Fibroblast of pulmonary artery (primary cell): ENCODE results near the gene MAGEL2.
A peak's percentile ranks its signal among the peaks of the same experiment; 100 is the strongest.

ENCODE experiments used
- DNase-seq: peaks from one replicate; pipeline ENCODE4 v3.0.0-alpha.2; 2010; ENCODE audit warnings: low read depth
- H3K4me3 ChIP-seq: replicated peaks from 2 replicates; pipeline ENCODE4 v1.5.1; 2011; ENCODE audit warnings: low read depth, mild to moderate bottlenecking, control low read depth, low read length, moderate library complexity
- TF ChIP-seq, protein P1 (sequence below): IDR thresholded peaks from 2 replicates; pipeline ENCODE4 v1.5.1; 2011; ENCODE audit warnings: mild to moderate bottlenecking, control low read depth, low read length, inconsistent platforms; ENCODE audit errors: missing control alignments

MAGEL2 gene

DNA sequence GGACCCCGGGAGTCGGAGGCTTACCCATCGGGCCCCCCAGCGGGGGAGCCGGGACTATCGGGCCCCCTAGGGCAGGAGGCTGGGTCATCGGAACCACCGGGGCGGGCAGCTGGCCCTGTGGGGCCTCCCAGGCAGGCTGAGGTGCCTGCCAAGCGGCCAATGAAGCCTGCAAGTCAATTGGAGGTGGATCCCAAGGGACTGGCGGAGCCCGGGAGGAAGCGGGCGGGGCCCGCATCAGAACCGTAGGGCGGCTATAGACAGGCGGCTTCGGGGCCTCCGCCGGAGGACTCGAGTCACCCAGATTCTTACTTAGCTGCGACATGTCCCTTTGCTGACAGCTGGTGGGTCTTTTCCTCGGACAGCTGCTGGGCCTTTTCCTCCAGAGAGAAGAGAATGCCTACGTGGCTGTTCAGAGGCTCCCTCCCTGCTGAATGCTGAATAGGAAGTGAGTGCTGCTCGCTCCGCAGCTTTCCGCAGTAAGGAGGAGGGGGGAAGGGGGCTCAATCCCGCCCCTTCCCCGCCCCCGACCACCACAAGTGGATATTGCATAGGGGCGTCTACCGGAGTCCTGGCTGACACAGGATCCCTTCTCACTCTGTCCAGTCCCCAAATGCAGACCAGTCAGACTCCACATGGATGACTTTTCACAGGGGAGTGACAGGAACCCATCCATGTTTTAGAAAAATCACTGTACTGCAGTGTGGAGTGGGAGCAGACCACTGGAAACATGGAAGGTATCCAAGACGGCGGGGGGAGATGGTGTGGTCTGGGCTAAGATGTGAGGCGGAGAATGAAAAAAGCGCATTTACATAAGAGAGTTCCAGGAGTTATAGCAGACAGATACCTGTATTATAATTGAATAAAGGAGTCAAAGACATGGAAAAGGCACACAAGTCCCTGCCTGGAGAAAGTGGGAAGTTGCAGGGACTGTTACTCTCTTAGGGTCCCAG is at the start of gene MAGEL2:
Gene MAGEL2 (minus strand): TSS at position 447 of the 950 bp plus-strand sequence. CDS start 125 bp downstream, at position 322.
- peak within 1 kb of the TSS; percentile 41 for H3K4me3 ChIP-seq
- TF ChIP-seq, protein P1, sequence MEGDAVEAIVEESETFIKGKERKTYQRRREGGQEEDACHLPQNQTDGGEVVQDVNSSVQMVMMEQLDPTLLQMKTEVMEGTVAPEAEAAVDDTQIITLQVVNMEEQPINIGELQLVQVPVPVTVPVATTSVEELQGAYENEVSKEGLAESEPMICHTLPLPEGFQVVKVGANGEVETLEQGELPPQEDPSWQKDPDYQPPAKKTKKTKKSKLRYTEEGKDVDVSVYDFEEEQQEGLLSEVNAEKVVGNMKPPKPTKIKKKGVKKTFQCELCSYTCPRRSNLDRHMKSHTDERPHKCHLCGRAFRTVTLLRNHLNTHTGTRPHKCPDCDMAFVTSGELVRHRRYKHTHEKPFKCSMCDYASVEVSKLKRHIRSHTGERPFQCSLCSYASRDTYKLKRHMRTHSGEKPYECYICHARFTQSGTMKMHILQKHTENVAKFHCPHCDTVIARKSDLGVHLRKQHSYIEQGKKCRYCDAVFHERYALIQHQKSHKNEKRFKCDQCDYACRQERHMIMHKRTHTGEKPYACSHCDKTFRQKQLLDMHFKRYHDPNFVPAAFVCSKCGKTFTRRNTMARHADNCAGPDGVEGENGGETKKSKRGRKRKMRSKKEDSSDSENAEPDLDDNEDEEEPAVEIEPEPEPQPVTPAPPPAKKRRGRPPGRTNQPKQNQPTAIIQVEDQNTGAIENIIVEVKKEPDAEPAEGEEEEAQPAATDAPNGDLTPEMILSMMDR: no peak
- peak; percentile 6 for DNase-seq

DNA sequence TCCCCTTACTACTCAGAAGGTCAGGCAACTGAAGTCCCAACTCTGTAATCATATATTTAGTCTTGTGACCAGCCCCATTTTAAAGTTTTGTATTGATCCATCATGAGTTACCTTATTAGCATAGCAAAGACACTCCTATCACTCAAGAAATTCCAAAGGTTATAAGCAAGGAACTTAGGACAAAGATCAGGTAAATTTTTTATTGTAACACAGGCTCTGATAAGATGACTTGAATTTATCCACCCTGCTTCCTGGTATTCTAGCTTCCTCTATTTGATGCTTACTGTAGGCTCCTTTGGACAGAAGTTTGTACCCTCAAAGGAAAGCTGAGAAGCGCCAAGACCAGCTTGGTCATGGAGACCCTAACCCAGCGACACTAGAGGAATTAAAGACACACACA is 47.6 kb upstream of the MAGEL2 start:
- TF ChIP-seq, protein P1: no peak
- DNase-seq: no peak
- H3K4me3 ChIP-seq: no peak overlapping the region

DNA sequence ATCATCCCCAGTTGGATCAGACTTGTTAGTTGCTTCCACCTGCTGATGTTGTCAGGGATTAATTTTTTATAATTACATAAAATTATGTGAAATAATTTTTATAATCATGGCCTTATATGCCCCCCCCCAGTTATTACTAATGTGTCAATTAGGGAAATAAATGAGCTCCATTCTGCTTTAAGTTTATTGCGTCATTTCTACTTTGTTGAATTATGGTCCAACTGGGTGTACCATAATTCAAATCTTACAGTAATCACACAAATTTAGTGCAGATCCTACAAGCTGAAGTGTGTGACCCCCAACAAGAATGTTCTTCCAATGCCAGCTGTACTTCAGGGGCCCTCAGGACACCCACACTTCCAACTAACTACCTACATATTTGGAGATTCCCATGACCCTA is 46.9 kb upstream of the MAGEL2 start:
- H3K4me3 ChIP-seq: no peak overlapping the region
- TF ChIP-seq, protein P1: no peak
- DNase-seq: no peak

DNA sequence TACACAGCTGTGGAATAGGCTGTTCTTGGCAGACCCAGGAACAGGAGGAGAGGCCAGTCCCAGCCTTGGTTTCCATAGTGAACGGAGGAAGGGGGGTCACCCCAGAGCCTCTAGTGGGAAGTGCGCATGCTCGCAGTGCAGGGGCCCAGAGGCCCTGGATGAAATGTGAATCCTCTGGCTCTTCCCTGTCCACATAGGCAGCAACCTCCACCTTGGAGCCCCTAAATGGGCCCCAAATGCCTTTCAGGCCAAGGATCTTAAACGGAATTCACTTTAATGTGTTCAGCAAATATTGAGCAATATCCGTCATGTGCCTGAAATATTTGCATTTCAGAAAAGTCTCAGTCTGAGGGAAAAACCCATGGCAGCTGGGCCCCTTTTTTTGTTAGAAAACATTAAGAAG is 42.8 kb upstream of the MAGEL2 start:
- DNase-seq: peak; percentile 93
- TF ChIP-seq, protein P1: no peak
- H3K4me3 ChIP-seq: no peak overlapping the region

- TF ChIP-seq, protein P1: no peak
- no peak overlapping the region for H3K4me3 ChIP-seq
- no peak for DNase-seq
Observed at GRCh38 chr15:23690015-23690414, 42.3 kb upstream of the MAGEL2 start.

- peak; percentile 68 for DNase-seq
- H3K4me3 ChIP-seq: peak within 1 kb of the TSS; percentile 59
- TF ChIP-seq, protein P1: no peak
Observed at GRCh38 chr15:23687143-23687470, 39.4 kb upstream of the MAGEL2 start, which contains the start of gene NDN. Gene NDN (minus strand): TSS chr15:23687305. CDS start chr15:23687217, 88 bp downstream.
